ENCODE data around the gene SHROOM2.
"Not testable (repeated sequence)": the region's sequence is repeated elsewhere in the genome, so short reads cannot be mapped to it uniquely, and the experiment has no call there.

The SHROOM2 gene, protein sequence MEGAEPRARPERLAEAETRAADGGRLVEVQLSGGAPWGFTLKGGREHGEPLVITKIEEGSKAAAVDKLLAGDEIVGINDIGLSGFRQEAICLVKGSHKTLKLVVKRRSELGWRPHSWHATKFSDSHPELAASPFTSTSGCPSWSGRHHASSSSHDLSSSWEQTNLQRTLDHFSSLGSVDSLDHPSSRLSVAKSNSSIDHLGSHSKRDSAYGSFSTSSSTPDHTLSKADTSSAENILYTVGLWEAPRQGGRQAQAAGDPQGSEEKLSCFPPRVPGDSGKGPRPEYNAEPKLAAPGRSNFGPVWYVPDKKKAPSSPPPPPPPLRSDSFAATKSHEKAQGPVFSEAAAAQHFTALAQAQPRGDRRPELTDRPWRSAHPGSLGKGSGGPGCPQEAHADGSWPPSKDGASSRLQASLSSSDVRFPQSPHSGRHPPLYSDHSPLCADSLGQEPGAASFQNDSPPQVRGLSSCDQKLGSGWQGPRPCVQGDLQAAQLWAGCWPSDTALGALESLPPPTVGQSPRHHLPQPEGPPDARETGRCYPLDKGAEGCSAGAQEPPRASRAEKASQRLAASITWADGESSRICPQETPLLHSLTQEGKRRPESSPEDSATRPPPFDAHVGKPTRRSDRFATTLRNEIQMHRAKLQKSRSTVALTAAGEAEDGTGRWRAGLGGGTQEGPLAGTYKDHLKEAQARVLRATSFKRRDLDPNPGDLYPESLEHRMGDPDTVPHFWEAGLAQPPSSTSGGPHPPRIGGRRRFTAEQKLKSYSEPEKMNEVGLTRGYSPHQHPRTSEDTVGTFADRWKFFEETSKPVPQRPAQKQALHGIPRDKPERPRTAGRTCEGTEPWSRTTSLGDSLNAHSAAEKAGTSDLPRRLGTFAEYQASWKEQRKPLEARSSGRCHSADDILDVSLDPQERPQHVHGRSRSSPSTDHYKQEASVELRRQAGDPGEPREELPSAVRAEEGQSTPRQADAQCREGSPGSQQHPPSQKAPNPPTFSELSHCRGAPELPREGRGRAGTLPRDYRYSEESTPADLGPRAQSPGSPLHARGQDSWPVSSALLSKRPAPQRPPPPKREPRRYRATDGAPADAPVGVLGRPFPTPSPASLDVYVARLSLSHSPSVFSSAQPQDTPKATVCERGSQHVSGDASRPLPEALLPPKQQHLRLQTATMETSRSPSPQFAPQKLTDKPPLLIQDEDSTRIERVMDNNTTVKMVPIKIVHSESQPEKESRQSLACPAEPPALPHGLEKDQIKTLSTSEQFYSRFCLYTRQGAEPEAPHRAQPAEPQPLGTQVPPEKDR (N-terminal part only)

GRCh38 chrX:9785944-9786797, at the start of gene SHROOM2:
Gene SHROOM2, plus strand, starts transcription at chrX:9786429. Its CDS starts 117 bp downstream, at chrX:9786546.
- DNase-seq, result no peak

GRCh38 chrX:9737363-9737762, 48.9 kb upstream of the SHROOM2 start:
- no peak for DNase-seq

DNA sequence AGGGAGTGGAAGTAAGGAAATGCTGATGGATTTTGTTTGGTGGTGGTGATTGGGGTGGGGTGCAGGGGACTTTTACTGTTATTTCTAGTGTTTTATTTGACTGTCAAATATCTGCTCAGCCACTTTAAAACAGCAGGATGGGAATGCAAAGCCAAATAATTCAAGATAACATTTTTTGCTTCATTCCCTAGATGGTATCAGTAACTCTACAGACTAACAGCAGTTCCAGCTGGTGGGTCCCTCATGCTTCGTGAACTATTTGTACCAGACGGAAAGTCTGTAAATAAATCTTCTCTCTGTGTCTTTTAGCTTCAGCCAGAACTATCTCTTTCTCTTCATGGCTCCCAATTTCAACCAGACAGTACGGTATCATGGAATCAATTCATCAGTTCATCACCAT, 48.1 kb upstream of the SHROOM2 start:
- no peak for DNase-seq

DNA sequence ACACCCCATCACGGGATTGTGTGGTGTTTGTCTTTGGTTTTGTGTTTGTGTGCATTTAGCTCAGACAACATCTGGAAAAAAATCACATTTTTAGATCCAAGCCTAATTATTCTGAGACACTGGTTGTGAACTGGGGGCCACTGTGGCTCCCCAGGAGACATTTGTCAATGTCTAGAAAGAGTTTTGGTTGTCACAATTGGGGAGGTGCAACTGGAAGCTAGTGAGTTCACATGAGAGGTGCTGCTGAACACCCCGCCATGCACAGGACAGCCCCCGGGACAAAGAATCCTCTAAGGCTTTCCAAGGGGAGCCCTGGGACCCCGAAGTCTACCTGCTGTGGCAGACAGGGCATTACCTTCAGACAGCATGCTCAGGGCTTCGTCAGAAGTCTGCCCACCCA, 47.1 kb upstream of the SHROOM2 start:
- no peak for DNase-seq

- no peak for DNase-seq
These were observed 40.7 kb upstream of the SHROOM2 start for GRCh38 chrX:9745417-9746115.

DNA sequence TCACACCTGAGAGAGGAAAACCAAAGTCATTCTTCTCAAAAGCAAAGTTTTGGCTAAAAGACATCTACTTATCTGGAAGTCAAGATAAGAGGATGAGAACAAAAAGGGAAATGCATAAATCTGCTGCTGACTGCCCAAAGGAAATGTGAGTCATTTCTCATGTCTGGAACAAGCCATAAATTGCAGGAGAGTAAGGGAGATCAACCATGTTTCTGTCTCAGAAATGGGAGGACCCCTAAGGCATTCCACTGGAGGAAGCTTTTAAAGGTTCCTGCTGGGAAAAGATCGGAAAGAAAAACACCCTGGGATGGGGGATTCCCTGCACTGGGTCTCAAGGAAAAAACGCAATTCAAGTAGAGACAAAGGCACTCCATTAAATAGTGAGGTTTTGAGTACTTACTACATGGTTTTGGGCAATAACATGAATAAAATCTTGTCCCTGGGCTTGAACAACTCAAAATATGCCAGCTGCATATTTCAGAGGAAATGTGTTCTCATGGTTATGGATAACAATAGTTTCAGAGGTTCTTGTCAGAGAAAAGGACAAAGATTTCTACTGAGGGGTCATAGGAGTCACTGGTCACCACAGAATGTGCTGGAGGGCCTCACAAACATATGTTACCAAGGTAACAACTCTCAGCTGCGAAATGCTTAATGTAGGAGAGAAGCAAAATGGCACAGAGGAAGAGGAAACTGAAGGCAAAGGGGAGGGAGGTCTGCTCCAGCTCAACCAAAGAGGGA, 39.9 kb upstream of the SHROOM2 start:
- no peak for DNase-seq

DNA sequence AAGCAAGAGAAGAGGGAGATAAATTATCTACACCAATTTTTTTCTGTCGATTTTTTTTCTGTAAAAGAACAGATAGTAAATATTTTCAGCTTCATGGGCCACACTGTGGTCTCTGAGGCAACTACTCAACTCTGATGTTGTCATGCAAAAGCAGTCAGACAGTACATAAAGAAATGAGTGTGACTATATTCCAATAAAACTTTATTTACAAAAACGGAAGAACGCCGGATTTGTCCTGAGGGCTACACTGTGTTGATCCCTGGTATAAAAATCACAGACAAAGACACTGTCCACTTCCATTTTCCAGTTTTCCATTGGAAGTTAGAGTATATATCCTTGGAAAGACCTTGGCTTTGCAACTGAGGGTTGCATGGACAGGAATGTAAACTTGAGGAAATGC, 38.6 kb upstream of the SHROOM2 start:
- no peak for DNase-seq

DNA sequence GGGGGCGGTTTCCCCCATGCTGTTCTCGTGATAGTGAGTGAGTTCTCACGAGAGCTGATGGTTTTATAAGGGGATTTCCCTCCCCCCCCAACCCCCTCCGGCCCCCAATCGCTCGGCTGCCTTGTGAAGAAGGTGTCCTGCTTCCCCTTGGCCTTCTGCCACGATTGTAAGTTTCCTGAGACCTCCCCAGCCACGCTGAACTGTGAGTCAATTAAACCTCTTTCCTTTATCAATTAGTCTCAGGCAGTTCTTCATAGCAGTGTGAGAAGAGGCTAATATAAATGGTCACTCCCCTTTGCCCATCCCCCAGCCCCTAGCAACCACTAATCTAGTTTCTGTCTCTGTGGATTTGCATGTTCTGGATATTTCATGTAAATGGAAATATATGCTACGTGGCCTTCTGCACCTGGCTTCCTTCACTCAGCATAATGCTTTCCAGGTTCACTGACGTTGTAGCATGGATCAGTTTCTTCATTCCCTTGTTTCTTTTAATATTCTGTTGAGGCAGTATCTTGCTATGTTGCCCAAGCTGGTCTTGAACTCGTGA, 37.0 kb upstream of the SHROOM2 start:
- DNase-seq, result no peak

GRCh38 chrX:9757366-9757765, 28.9 kb upstream of the SHROOM2 start:
- DNase-seq, result no peak

DNA sequence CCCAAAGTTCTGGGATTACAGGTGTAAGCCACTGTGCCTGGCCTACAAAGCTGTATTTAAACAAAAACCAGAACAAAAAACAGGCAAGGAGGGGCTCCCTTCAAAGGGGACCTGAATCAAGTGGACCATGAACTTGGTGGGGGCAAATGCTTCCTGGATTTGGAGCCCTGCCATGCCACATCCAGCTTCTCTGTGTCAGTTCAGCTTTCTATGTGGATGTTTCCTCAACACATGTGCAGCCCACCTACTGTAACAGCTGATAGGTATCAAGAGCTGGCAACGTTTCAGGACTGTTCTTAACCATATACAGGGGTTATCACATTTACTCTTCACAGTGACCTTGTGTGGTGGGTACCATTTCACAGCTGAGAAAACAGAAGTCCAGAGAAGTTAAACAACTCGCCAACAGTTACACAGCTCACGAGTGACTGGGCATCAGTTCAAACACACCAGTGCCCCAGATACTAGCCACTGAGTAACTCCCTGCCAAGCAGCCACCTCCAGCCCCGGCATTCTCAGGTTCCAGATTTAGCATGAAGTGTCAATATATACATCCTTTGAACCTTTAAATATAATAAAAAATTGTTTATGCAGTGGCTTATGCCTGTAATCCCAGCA, 28.1 kb upstream of the SHROOM2 start:
- no peak for DNase-seq

DNA sequence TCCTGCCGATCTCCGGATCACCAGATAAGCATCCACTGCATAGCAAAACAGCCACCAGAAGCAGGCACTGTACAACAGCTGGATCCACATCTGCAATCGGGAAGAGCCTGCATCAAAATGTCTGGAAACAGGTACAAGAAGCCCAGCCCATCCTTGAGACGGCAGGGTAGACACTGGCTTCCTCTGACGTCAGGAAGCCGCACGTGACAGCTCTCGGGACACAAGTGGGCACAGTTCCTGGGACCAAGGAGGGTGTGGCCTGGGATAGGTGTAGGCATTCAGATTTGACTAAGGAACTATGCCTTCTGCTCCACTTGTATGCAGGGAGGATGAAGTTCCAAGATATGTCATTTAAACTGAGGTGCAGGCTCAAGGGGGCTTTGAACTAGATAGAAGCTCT, 26.9 kb upstream of the SHROOM2 start:
- no peak for DNase-seq

- no peak for DNase-seq
These were observed 21.0 kb upstream of the SHROOM2 start for GRCh38 chrX:9765072-9765736.

- no peak for DNase-seq
These were observed 20.5 kb upstream of the SHROOM2 start, which contains the start of gene GPR143 for GRCh38 chrX:9765737-9766097. Gene GPR143, minus strand, starts transcription at chrX:9765847. Its CDS starts 30 bp downstream, at chrX:9765817.

- no peak for DNase-seq
These were observed 18.9 kb upstream of the SHROOM2 start for GRCh38 chrX:9767375-9767774.

DNA sequence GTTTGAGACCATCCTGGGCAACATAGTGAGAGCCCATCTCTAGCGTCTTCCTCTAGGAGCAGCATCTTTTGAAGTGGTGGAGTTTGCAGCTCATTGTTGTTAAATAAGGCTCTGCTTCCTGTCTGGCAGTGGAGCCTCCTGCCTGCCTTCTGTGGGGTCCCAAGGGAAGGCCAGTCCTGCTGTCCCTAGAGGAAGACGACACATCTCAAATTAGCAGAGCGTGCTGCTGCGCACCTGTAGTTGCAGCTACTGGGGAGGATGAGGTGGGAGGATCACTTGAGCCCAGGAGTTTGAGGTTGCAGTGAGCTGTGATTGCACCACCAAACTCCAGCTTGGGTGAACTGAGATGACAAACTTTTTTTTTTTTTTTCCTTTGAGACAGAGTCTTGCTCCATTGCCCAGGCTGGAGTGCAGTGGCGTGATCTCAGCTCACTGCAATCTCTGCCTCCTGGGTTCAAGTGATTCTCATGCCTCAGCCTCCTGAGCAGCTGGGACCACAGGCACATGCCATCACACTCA, 17.8 kb upstream of the SHROOM2 start:
- not testable (repeated sequence) for DNase-seq

- DNase-seq, result no peak
These were observed 15.9 kb upstream of the SHROOM2 start for GRCh38 chrX:9770319-9770718.

DNA sequence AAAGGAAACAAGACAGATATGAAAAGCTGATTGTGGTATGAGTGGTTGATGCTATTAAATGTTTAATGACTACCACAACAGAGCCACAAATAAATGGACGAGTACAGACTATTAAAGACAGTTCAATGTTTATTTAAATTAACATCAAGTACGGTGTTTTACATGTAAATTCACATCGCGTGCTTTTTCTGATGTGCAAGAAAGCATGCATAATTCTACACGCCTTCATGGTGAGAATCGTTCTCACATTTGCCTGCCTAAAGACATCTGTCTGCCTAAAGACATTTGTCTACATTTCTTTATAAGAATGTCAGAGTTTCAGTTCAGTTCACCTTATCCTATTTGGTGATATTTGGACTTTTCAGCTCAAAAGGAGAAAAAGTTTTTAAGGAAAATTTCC, 13.3 kb upstream of the SHROOM2 start:
- DNase-seq, result no peak

- no peak for DNase-seq
These were observed 10.3 kb upstream of the SHROOM2 start for GRCh38 chrX:9775930-9776329.

DNA sequence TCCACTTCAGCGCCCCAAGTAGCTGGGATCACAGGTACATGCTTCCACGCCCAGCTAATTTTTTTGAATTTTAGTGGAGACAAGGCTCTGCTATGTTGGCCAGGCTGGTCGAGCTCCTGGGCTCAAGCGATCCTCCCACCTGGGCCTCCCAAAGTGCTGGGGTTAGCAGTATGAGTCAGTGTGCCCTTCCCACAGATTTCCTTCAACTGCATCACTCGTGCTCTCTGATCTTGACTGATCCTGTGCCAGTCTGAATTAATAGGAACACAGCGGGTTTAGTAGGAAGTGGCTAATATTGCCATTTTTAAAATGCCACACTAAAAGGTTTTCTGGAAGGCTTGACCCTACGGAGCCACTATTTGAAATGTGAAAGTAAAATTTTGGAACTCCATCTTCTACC, 4.3 kb upstream of the SHROOM2 start:
- no peak for DNase-seq

Data from activated CD8-positive, alpha-beta memory T cell treated with anti-CD3 and anti-CD28 coated beads, Interleukin-2, amount 50 U/mL, for 48 hours (primary cell).